Endothelial cell of umbilical vein (primary cell): ENCODE results near the gene TFAM. TPM values are rescaled to one million over a fixed set of nuclear protein-coding genes. Genes with fewer than 3 reads are reported as not detected.

Experiments used
- BruUV-seq: library from RNA; stranded (reverse); fragments of 400-500 nt; replicated peaks from 2 replicates; lab custom pipeline; 2021; lab: Mats Ljungman, UMichigan
- CTCF ChIA-PET: fragments of 300-600, 350-600 bp; sonication (Branson Sonifier 250); formaldehyde crosslinking; loops from one replicate; lab custom pipeline; 2021; ENCODE audit warnings: antibody characterized with exemption, inconsistent platforms; lab: Charles Lee
- POLR2A ChIA-PET: fragments of 300-600, 350-600 bp; sonication (Branson Sonifier 250); formaldehyde crosslinking; loops from one replicate; lab custom pipeline; 2021; ENCODE audit warnings: antibody characterized with exemption, inconsistent platforms; lab: Charles Lee
- DNase-seq: peaks from one replicate; pipeline ENCODE4 v3.0.0-alpha.2; 2011; ENCODE audit warnings: low read depth, low spot score
- FAIRE-seq: peaks from 2 replicates; lab custom pipeline; 2011; peaks lifted over from hg19 to GRCh38; lab: Jason Lieb, UNC
- H2AFZ ChIP-seq: 2 replicates; pipeline ENCODE4 v1.6.0; 2012; ENCODE audit warnings: low read depth, low read length, control low read depth, inconsistent platforms
- H3K27ac ChIP-seq: 2 replicates; pipeline ENCODE4 v1.5.1; 2011; ENCODE audit warnings: low read depth, mild to moderate bottlenecking, control low read depth, low read length, moderate library complexity; ENCODE audit not compliant: insufficient read depth
- H3K27me3 ChIP-seq, 2 experiments: 2 replicates each; pipeline versions ENCODE4 v1.6.0 to v1.6.1; 2011; ENCODE audit warnings: low read length in 2 of 2, mixed read lengths in 1 of 2; ENCODE audit not compliant: control insufficient read depth in 2 of 2, insufficient read depth in 2 of 2
- H3K36me3 ChIP-seq, 2 experiments: 2 replicates in 1 of 2; 3 replicates in 1 of 2; pipeline ENCODE4 v1.5.1; 2011; ENCODE audit warnings: low read length in 2 of 2, mild to moderate bottlenecking in 1 of 2, moderate library complexity in 1 of 2; ENCODE audit not compliant: control insufficient read depth in 2 of 2, insufficient read depth in 2 of 2; ENCODE audit errors: extremely low read depth in 1 of 2
- H3K4me1 ChIP-seq: 3 replicates; pipeline ENCODE4 v1.5.1; 2011; ENCODE audit warnings: mild to moderate bottlenecking, low read length; ENCODE audit not compliant: control insufficient read depth, insufficient read depth; ENCODE audit errors: extremely low read depth
- H3K4me2 ChIP-seq: 2 replicates; pipeline ENCODE4 v1.6.1; 2011; ENCODE audit warnings: low read length, control low read depth, mixed read lengths; ENCODE audit not compliant: insufficient read depth
- H3K4me3 ChIP-seq, 3 experiments: fragments of 200-600 bp in 1 of 3; sonication (generic), shearing (Covaris generic) in 1 of 3; replicated peaks in 1 of 3; 2 replicates each; pipeline ENCODE4 v1.5.1; 2011 to 2016; ENCODE audit warnings: control low read depth in 3 of 3, low read length in 3 of 3, mild to moderate bottlenecking in 2 of 3, inconsistent platforms in 1 of 3, low read depth in 1 of 3, moderate library complexity in 1 of 3; ENCODE audit not compliant: insufficient read depth in 1 of 3
- H3K79me2 ChIP-seq: 2 replicates; pipeline ENCODE4 v1.6.0; 2012; ENCODE audit warnings: low read length, inconsistent platforms; ENCODE audit not compliant: control insufficient read depth, insufficient read depth
- H3K9ac ChIP-seq: replicated peaks from 2 replicates; pipeline ENCODE3; 2011; ENCODE audit warnings: low read length, control low read depth; ENCODE audit not compliant: insufficient read depth; ENCODE audit errors: extremely low read depth
- H3K9me1 ChIP-seq: replicated peaks from 3 replicates; pipeline ENCODE4 v1.6.0; 2011; ENCODE audit warnings: mild to moderate bottlenecking, low read length; ENCODE audit not compliant: control insufficient read depth, insufficient read depth; ENCODE audit errors: extremely low read depth
- H3K9me3 ChIP-seq: replicated peaks from 2 replicates; pipeline ENCODE4 v1.5.1; 2012; ENCODE audit warnings: low read length, inconsistent platforms; ENCODE audit not compliant: control insufficient read depth, insufficient read depth
- H4K20me1 ChIP-seq: replicated peaks from 2 replicates; pipeline ENCODE3; 2011; ENCODE audit warnings: mild to moderate bottlenecking, low read length; ENCODE audit not compliant: control insufficient read depth, insufficient read depth; ENCODE audit errors: extremely low read depth
- CTCF ChIP-seq, 2 donors: IDR thresholded peaks; 1 replicate in 1 of 2; 2 replicates in 1 of 2; pipeline ENCODE4 v1.5.1; 2011; ENCODE audit warnings: low read length in 2 of 2, mild to moderate bottlenecking in 2 of 2, moderate library complexity in 2 of 2, control low read depth in 1 of 2, inconsistent platforms in 1 of 2, low read depth in 1 of 2; ENCODE audit not compliant: insufficient read depth in 1 of 2; ENCODE audit errors: extremely low read depth in 1 of 2
- EZH2 ChIP-seq: IDR thresholded peaks from 2 replicates; pipeline ENCODE4 v1.6.1; 2012; ENCODE audit warnings: borderline replicate concordance, low read depth, mild to moderate bottlenecking, moderate library complexity, low read length, inconsistent platforms; ENCODE audit not compliant: severe bottlenecking
- FOS ChIP-seq: IDR thresholded peaks from 2 replicates; pipeline ENCODE4 v1.6.1; 2011; ENCODE audit warnings: mild to moderate bottlenecking, low read length, moderate library complexity, borderline replicate concordance; ENCODE audit not compliant: insufficient read depth
- GATA2 ChIP-seq: IDR thresholded peaks from 2 replicates; pipeline ENCODE4 v1.7.0; 2011; ENCODE audit warnings: low read depth, mild to moderate bottlenecking, moderate library complexity, mixed read lengths, low read length; ENCODE audit not compliant: insufficient read length, insufficient read depth
- JUN ChIP-seq: IDR thresholded peaks from 2 replicates; pipeline ENCODE4 v1.6.1; 2011; ENCODE audit warnings: borderline replicate concordance, low read depth; ENCODE audit not compliant: insufficient read length, insufficient read depth
- MYC ChIP-seq: IDR thresholded peaks from one replicate; pipeline ENCODE4 v1.6.1; 2011; ENCODE audit warnings: mild to moderate bottlenecking, low read depth, low read length
- POLR2AphosphoS5 ChIP-seq: IDR thresholded peaks from 2 replicates; pipeline ENCODE4 v1.6.1; 2012; ENCODE audit warnings: low read depth, mild to moderate bottlenecking, control low read depth, low read length, moderate library complexity; ENCODE audit not compliant: insufficient read depth
- dilution Hi-C: fragments of 300-500 bp; cut with MboI; formaldehyde crosslinking; loops from one replicate; pipeline ENCODE4 v1.15.0; 2019; ENCODE audit warnings: low sequenced_read_pairs; ENCODE audit not compliant: extremely low pct_ligation_motif_present
- intact Hi-C: fragments of 100-400 bp; cut with micrococcal nuclease; formaldehyde crosslinking; loops from one replicate; pipeline ENCODE4 v1.10.0; 2022
- polyA plus RNA-seq, 4 experiments: library from polyadenylated mRNA; depleted of rRNA in 3 of 4; stranded (reverse) in 3 of 4; unstranded in 1 of 4; fragments of >200 nt; gene quantifications; 2 replicates each; pipeline versions ENCODE4 v1.2.1 to v1.2.3, GENCODE V29; 2011 to 2012; ENCODE audit warnings: missing spikeins in 1 of 4
- total RNA-seq: library from RNA; stranded (reverse); gene quantifications from 2 replicates; pipeline ENCODE4 v1.2.3, GENCODE V29; 2021

The TFAM gene
- total and polyA plus RNA-seq, 2 donors (not counting 3 experiments of a cell fraction or from before 2014, with no cell fraction given): 21.3 to 45.1 TPM

- Histone ChIP-seq H3K27ac (no peak overlapping the region), H4K20me1 (peaks cover 9% of the 10 kb centered on the region), H2AFZ (no peak overlapping the region), H3K9ac (no peak overlapping the region), H3K27me3 (no peaks in the 10 kb centered on the region), H3K4me3 (no peak overlapping the region), H3K79me2 (peaks cover 47% of the 10 kb centered on the region), H3K36me3 (no peaks in the 10 kb centered on the region), H3K4me2 (no peak overlapping the region), H3K9me3 (no peaks in the 10 kb centered on the region), H3K9me1 (no peaks in the 10 kb centered on the region), H3K4me1 (no peaks in the 10 kb centered on the region)
- no TSS peak for BruUV-seq
- TF ChIP-seq POLR2AphosphoS5: no peak
- intact Hi-C loops: no loop called here
- FAIRE-seq: no peak
- dilution Hi-C loops: no loop called here
- ChIA-PET CTCF (interaction anchor here (0.9 to 2.4 kb wide), 2 partner anchors 12 to 36 kb away, joined by 3 to 8 read pairs; no protein-coding TSS in a partner anchor), POLR2A (interaction anchor here (0.5 kb wide), 1 partner anchor 15 kb away, joined by 4 read pairs; no protein-coding TSS in a partner anchor)
- no peak for DNase-seq
Observed at GRCh38 chr10:58348571-58349033, 36.6 kb upstream of the TFAM start.

- peaks cover 45% of the 10 kb centered on the region for H3K79me2 ChIP-seq
- H3K9ac ChIP-seq: no peak overlapping the region
- no peak overlapping the region for H3K4me2 ChIP-seq
- no peak for DNase-seq
- dilution Hi-C loops: no loop called here
- no TSS peak for BruUV-seq
- no peak overlapping the region for H2AFZ ChIP-seq
- no peak for FAIRE-seq
- no peaks in the 10 kb centered on the region for H3K9me3 ChIP-seq
- no peaks in the 10 kb centered on the region for H3K27me3 ChIP-seq
- no peak for TF ChIP-seq JUN
- no peak for TF ChIP-seq CTCF (IDR thresholded peaks at IDR 0.05; ENCODE audit: extremely low read depth in 1 of 2, insufficient read depth in 1 of 2, low read depth in 1 of 2, low read length in 2 of 2)
- TF ChIP-seq GATA2: no peak
- no peak for TF ChIP-seq EZH2
- no peak for TF ChIP-seq FOS
- TF ChIP-seq POLR2AphosphoS5: no peak
- TF ChIP-seq MYC: no peak
- H4K20me1 ChIP-seq: peaks cover 9% of the 10 kb centered on the region
- CTCF ChIA-PET: interaction anchor here (0.7 kb wide), 1 partner anchor 59 kb away, joined by 3 read pairs; no protein-coding TSS in a partner anchor
- H3K36me3 ChIP-seq: no peaks in the 10 kb centered on the region
- no peak overlapping the region for H3K27ac ChIP-seq
- no peaks in the 10 kb centered on the region for H3K9me1 ChIP-seq
- no peaks in the 10 kb centered on the region for H3K4me1 ChIP-seq
- POLR2A ChIA-PET: no interaction called here
- intact Hi-C loops: no loop called here
- no peak overlapping the region for H3K4me3 ChIP-seq
Observed at GRCh38 chr10:58350023-58350422, 35.2 kb upstream of the TFAM start.
